GM21367 (cell line): Measurements from ENCODE around the gene DDC.
"Not testable (repeated sequence)": the region's sequence is repeated elsewhere in the genome, so short reads cannot be mapped to it uniquely, and the experiment has no call there.

ENCODE experiments used
- ATAC-seq: cut with Tn5 transposase; IDR thresholded peaks from one replicate; pipeline ENCODE4 v1.9.1; 2021; ENCODE audit not compliant: unreplicated experiment

The DDC gene

GRCh38 chr7:50528266-50529092 lies 36.7 kb downstream of the DDC start:
- ATAC-seq: no peak

- ATAC-seq: not testable (repeated sequence)
These were observed 45.9 kb downstream of the DDC start for GRCh38 chr7:50519350-50519749.

- ATAC-seq: no peak
These were observed 51.9 kb downstream of the DDC start for GRCh38 chr7:50513166-50513871.

GRCh38 chr7:50512384-50512783 lies 52.8 kb downstream of the DDC start:
- ATAC-seq: no peak

- no peak for ATAC-seq
These were observed 55.7 kb downstream of the DDC start for GRCh38 chr7:50509459-50509858.

GRCh38 chr7:50508471-50508943 lies 56.7 kb downstream of the DDC start:
- no peak for ATAC-seq

- no peak for ATAC-seq
These were observed 57.2 kb downstream of the DDC start for GRCh38 chr7:50507898-50508470.

GRCh38 chr7:50505553-50506210 lies 59.5 kb downstream of the DDC start:
- ATAC-seq: no peak

- no peak for ATAC-seq
These were observed 60.3 kb downstream of the DDC start for GRCh38 chr7:50504646-50505546.

GRCh38 chr7:50502947-50503346 lies 62.3 kb downstream of the DDC start:
- ATAC-seq: no peak

GRCh38 chr7:50502001-50502684 lies 63.1 kb downstream of the DDC start:
- no peak for ATAC-seq

- ATAC-seq: no peak
These were observed 66.1 kb downstream of the DDC start for GRCh38 chr7:50499092-50499491.

- ATAC-seq: no peak
These were observed 67.2 kb downstream of the DDC start for GRCh38 chr7:50497968-50498367.

- ATAC-seq: no peak
These were observed 68.0 kb downstream of the DDC start for GRCh38 chr7:50497068-50497642.

- no peak for ATAC-seq
These were observed 68.6 kb downstream of the DDC start for GRCh38 chr7:50496569-50496968.

GRCh38 chr7:50495746-50496145 lies 69.5 kb downstream of the DDC start:
- no peak for ATAC-seq

- ATAC-seq: no peak
These were observed 72.3 kb downstream of the DDC start for GRCh38 chr7:50492770-50493519.

GRCh38 chr7:50491943-50492342 lies 73.3 kb downstream of the DDC start:
- ATAC-seq: no peak

GRCh38 chr7:50491209-50491608 lies 74.0 kb downstream of the DDC start:
- ATAC-seq: no peak
